Lower leg skin (tissue), 3 donors: ENCODE data around the gene PBX1.

ENCODE experiments used
- POLR2A ChIP-seq, 2 donors: fragments of 450-650 bp; IDR thresholded peaks; one replicate each; pipeline ENCODE4 v1.6.1; 2016 to 2017; ENCODE audit warnings: antibody characterized with exemption in 2 of 2, mild to moderate bottlenecking in 1 of 2, moderate library complexity in 1 of 2
- TF ChIP-seq, protein P1 (sequence below), 3 donors: fragments of 450-650 bp; IDR thresholded peaks; one replicate each; pipeline ENCODE4 v1.5.1; 2016; ENCODE audit warnings: antibody characterized with exemption in 3 of 3, mild to moderate bottlenecking in 3 of 3, moderate library complexity in 2 of 3

DNA sequence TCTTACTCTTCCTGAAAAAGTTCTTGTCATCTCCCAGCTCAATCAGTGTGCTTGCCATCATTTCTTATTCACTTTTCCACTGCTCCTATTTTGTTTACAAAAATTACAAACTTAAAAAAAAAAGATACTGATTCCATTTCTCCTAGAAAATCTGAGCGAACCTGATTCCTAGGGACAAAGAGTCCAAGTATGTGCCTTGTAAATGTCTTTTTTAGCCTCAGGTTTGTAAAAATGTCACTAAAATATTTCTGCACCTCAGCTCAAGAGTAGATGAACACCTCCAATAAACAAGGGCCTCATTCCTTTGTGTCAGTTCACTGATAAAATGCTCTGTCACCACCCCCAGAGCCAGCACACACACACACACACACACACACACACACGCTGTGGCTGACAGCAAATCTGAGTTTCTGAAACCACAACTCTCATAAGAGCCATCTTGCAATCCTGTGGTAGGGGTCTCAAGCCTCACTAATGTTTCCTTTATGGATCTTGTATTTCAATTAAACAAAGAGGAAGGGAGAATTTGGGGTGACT is 299.2 kb downstream of the PBX1 start:
- TF ChIP-seq, protein P1, sequence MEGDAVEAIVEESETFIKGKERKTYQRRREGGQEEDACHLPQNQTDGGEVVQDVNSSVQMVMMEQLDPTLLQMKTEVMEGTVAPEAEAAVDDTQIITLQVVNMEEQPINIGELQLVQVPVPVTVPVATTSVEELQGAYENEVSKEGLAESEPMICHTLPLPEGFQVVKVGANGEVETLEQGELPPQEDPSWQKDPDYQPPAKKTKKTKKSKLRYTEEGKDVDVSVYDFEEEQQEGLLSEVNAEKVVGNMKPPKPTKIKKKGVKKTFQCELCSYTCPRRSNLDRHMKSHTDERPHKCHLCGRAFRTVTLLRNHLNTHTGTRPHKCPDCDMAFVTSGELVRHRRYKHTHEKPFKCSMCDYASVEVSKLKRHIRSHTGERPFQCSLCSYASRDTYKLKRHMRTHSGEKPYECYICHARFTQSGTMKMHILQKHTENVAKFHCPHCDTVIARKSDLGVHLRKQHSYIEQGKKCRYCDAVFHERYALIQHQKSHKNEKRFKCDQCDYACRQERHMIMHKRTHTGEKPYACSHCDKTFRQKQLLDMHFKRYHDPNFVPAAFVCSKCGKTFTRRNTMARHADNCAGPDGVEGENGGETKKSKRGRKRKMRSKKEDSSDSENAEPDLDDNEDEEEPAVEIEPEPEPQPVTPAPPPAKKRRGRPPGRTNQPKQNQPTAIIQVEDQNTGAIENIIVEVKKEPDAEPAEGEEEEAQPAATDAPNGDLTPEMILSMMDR (IDR thresholded peaks at IDR 0.05), result no peak
- TF ChIP-seq POLR2A (IDR thresholded peaks at IDR 0.05), result no peak
